HCT116 (cell line): ENCODE results near the gene NAPEPLD. TPM values are rescaled to one million over a fixed set of nuclear protein-coding genes. Genes with fewer than 3 reads are reported as not detected.
"Not testable (repeated sequence)": the region's sequence is repeated elsewhere in the genome, so short reads cannot be mapped to it uniquely, and the experiment has no call there.

Experiments
- ATAC-seq: fragments of 200-7000 bp; cut with Tn5 transposase; 2 replicates; pipeline ENCODE4 v1.9.1; 2020; ENCODE audit warnings: mild to moderate bottlenecking, moderate library complexity
- BruUV-seq: library from RNA; stranded (reverse); fragments of 400-500 nt; replicated peaks from 2 replicates; lab custom pipeline; 2021; lab: Mats Ljungman, UMichigan
- CTCF ChIA-PET: fragments of 300-600 bp; sonication (Branson Sonifier 250); formaldehyde crosslinking; loops from one replicate; lab custom pipeline; 2021; ENCODE audit warnings: antibody characterized with exemption; lab: Charles Lee
- POLR2A ChIA-PET: fragments of 300-600, 350-600 bp; sonication (Branson Sonifier 250); formaldehyde crosslinking; loops from one replicate; lab custom pipeline; 2021; ENCODE audit warnings: antibody characterized with exemption; lab: Charles Lee
- RAD21 ChIA-PET, 2 experiments: fragments of 300-600 bp; sonication (Branson Sonifier 250); formaldehyde crosslinking; loops; one replicate each; lab custom pipeline; 2023; ENCODE audit warnings: low total read pairs in 2 of 2; ENCODE audit not compliant: uncharacterized antibody in 2 of 2, unreplicated experiment in 2 of 2, low non-redundant PET in 1 of 2; lab: Charles Lee
- DNase-seq: peaks from one replicate; pipeline ENCODE4 v3.0.0-alpha.2; 2010; ENCODE audit warnings: low read depth, low spot score
- H2AFZ ChIP-seq: fragments of 200-600 bp; shearing (Covaris generic), sonication (generic); 2 replicates; pipeline ENCODE4 v1.6.1; 2017; ENCODE audit warnings: low read depth, mixed run types, mixed read lengths, antibody characterized with exemption, low read length; ENCODE audit not compliant: poor library complexity, severe bottlenecking
- H3K27ac ChIP-seq: 2 replicates; pipeline ENCODE4 v1.5.1; 2012; ENCODE audit warnings: low read depth, low read length
- H3K27me3 ChIP-seq: fragments of 200-600 bp; sonication (generic); 2 replicates; pipeline ENCODE4 v1.6.1; 2016; ENCODE audit warnings: mixed run types, low read length, mixed read lengths; ENCODE audit not compliant: insufficient read depth
- H3K36me3 ChIP-seq, 2 experiments: fragments of 200-500 bp in 1 of 2; fragments of 200-600 bp in 1 of 2; sonication (Bioruptor generic) in 1 of 2; sonication (generic) in 1 of 2; 2 replicates each; pipeline versions ENCODE4 v1.5.1 to v1.6.1; 2014 to 2016; ENCODE audit warnings: low read length in 2 of 2, inconsistent platforms in 1 of 2, mixed read lengths in 1 of 2, mixed run types in 1 of 2; ENCODE audit not compliant: insufficient read depth in 2 of 2, control insufficient read depth in 1 of 2
- H3K4me1 ChIP-seq, 2 experiments: fragments of 200-600 bp in 1 of 2; sonication (generic) in 1 of 2; 2 replicates each; pipeline versions ENCODE4 v1.5.1 to v1.6.1; 2012 to 2017; ENCODE audit warnings: low read length in 2 of 2, inconsistent platforms in 1 of 2, mild to moderate bottlenecking in 1 of 2, mixed read lengths in 1 of 2, mixed run types in 1 of 2, moderate library complexity in 1 of 2; ENCODE audit not compliant: insufficient read depth in 2 of 2, control insufficient read depth in 1 of 2
- H3K4me2 ChIP-seq: fragments of 200-600 bp; sonication (generic); 2 replicates; pipeline ENCODE4 v1.6.1; 2017; ENCODE audit warnings: mixed run types, low read length, mixed read lengths
- H3K4me3 ChIP-seq, 2 experiments: fragments of 200-600 bp in 1 of 2; sonication (generic) in 1 of 2; replicated peaks in 1 of 2; 2 replicates each; pipeline ENCODE4 v1.5.1; 2011 to 2016; ENCODE audit warnings: low read length in 2 of 2, control low read depth in 1 of 2, low read depth in 1 of 2, mild to moderate bottlenecking in 1 of 2, mixed read lengths in 1 of 2, mixed run types in 1 of 2
- H3K79me2 ChIP-seq: fragments of 200-600 bp; sonication (generic); 2 replicates; pipeline ENCODE4 v1.6.1; 2017; ENCODE audit warnings: mild to moderate bottlenecking, mixed run types, low read length, moderate library complexity, mixed read lengths; ENCODE audit not compliant: insufficient read depth
- H3K9ac ChIP-seq: fragments of 200-600 bp; sonication (generic); 2 replicates; pipeline ENCODE4 v1.6.1; 2016; ENCODE audit warnings: low read length, mixed read lengths
- H3K9me2 ChIP-seq: fragments of 200-600 bp; sonication (generic), shearing (Covaris generic); 2 replicates; pipeline ENCODE4 v1.6.1; 2017; ENCODE audit warnings: mixed run types, mild to moderate bottlenecking, moderate library complexity; ENCODE audit not compliant: insufficient read depth
- H3K9me3 ChIP-seq, 2 experiments: fragments of 200-500 bp in 1 of 2; fragments of 200-600 bp in 1 of 2; sonication (Bioruptor generic) in 1 of 2; sonication (generic) in 1 of 2; 2 replicates each; pipeline ENCODE4 v1.6.1; 2014 to 2017; ENCODE audit warnings: low read length in 2 of 2, mixed read lengths in 2 of 2, inconsistent platforms in 1 of 2, low read depth in 1 of 2, mild to moderate bottlenecking in 1 of 2, mixed run types in 1 of 2, moderate library complexity in 1 of 2; ENCODE audit not compliant: control insufficient read depth in 1 of 2, insufficient read depth in 1 of 2
- H4K20me1 ChIP-seq: fragments of 200-600 bp; sonication (generic), shearing (Covaris generic); 2 replicates; pipeline ENCODE4 v1.6.1; 2017; ENCODE audit warnings: mixed run types, mild to moderate bottlenecking, moderate library complexity; ENCODE audit not compliant: insufficient read depth
- CTCF ChIP-seq, 3 experiments: fragments of 200-600 bp in 1 of 3; sonication (generic) in 1 of 3; IDR thresholded peaks in 2 of 3; conservative IDR thresholded peaks in 1 of 3; 2 replicates each; pipeline ENCODE4 v1.5.1; 2012 to 2017; ENCODE audit warnings: low read depth in 2 of 3, low read length in 2 of 3, antibody characterized with exemption in 1 of 3, borderline replicate concordance in 1 of 3, control low read depth in 1 of 3, mild to moderate bottlenecking in 1 of 3, mixed read lengths in 1 of 3, mixed run types in 1 of 3, moderate library complexity in 1 of 3; ENCODE audit not compliant: insufficient read depth in 1 of 3
- EZH2 ChIP-seq: fragments of 200-600 bp; sonication (generic); IDR thresholded peaks from 2 replicates; pipeline ENCODE4 v1.6.1; 2017; ENCODE audit warnings: antibody characterized with exemption, mixed run types
- EZH2phosphoT487 ChIP-seq: fragments of 200-600 bp; IDR thresholded peaks from 2 replicates; pipeline ENCODE4 v1.6.1; 2018; ENCODE audit warnings: antibody characterized with exemption, borderline replicate concordance
- RAD21 ChIP-seq: IDR thresholded peaks from 2 replicates; pipeline ENCODE4 v1.6.1; 2012; ENCODE audit warnings: low read depth, mild to moderate bottlenecking
- intact Hi-C: fragments of 100-400 bp; cut with micrococcal nuclease; formaldehyde crosslinking; loops from 2 replicates; pipeline ENCODE4 v1.10.0; 2022
- total RNA-seq: library from RNA; stranded (reverse); gene quantifications from one replicate; pipeline ENCODE4 v1.2.1, GENCODE V29; 2021; ENCODE audit not compliant: unreplicated experiment
- TF ChIP-seq, protein P1 (sequence below): IDR thresholded peaks from 2 replicates; pipeline ENCODE4 v1.6.1; 2012; ENCODE audit warnings: low read depth

NAPEPLD gene
- total RNA-seq, 1 experiment from 2014 or later = 9.7 TPM

GRCh38 chr7:103094102-103094501 lies 54.8 kb downstream of the NAPEPLD start:
- no peaks in the 10 kb centered on the region for H3K4me1 ChIP-seq
- BruUV-seq = no TSS peak
- H3K36me3 ChIP-seq = peaks cover 7 to 25% of the 10 kb centered on the region in 2 experiments; a peak in 2 of 4 replicates
- H3K4me3 ChIP-seq = no peak overlapping the region
- no peak overlapping the region for H3K27ac ChIP-seq
- H3K9me3 ChIP-seq = no peaks in the 10 kb centered on the region
- ChIA-PET POLR2A (no interaction called here), CTCF (no interaction called here), RAD21 (no interaction called here)
- no peaks in the 10 kb centered on the region for H3K79me2 ChIP-seq
- DNase-seq = no peak
- H2AFZ ChIP-seq = no peak overlapping the region
- H3K9me2 ChIP-seq = no peaks in the 10 kb centered on the region
- no peak for ATAC-seq
- intact Hi-C loops = no loop called here
- no peaks in the 10 kb centered on the region for H3K27me3 ChIP-seq
- no peak for TF ChIP-seq EZH2
- peak; percentile 27 for TF ChIP-seq RAD21
- TF ChIP-seq CTCF (IDR thresholded peaks at IDR 0.05 in 2 of 3, conservative IDR thresholded peaks at IDR 0.05 in 1 of 3; ENCODE audit: borderline replicate concordance in 1 of 3, insufficient read depth in 1 of 3, low read depth in 2 of 3, low read length in 2 of 3) = peak in 1 of 3 experiments; percentile 17; a peak in 1 of 6 replicates
- no peak overlapping the region for H3K4me2 ChIP-seq
- H4K20me1 ChIP-seq = peaks cover 4% of the 10 kb centered on the region; the same call in 1 of the 2 replicates
- no peak overlapping the region for H3K9ac ChIP-seq

DNA sequence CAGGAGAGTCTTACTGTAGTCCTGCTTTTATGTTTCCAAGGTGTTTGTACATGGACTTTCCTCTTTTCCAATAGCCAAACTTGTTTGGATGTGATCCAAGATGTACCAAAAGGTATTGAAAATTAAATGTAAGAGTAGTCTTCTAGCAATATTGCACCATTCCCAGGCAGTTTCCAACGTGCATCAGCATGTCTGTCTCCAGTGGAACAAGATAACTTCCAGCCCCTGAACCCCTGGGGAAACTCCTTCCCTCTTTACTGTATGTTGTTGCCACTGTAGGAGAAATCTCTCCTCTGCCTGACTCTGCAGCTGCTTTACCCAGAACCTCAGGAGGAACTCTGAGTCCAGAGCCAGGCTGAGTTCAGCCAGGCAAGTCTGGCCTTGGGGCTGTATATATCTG lies 55.5 kb downstream of the NAPEPLD start:
- Histone ChIP-seq H2AFZ (no peak overlapping the region), H3K79me2 (no peaks in the 10 kb centered on the region), H3K27me3 (no peaks in the 10 kb centered on the region), H3K4me1 (no peaks in the 10 kb centered on the region), H3K4me2 (no peak overlapping the region), H3K9me2 (no peaks in the 10 kb centered on the region), H3K36me3 (peaks cover 13 to 29% of the 10 kb centered on the region in 2 experiments; a peak in 2 of 4 replicates), H3K4me3 (no peak overlapping the region), H3K27ac (no peak overlapping the region), H4K20me1 (peaks cover 4% of the 10 kb centered on the region; the same call in 1 of the 2 replicates)
- RAD21 ChIA-PET = no interaction called here
- intact Hi-C loops = no loop called here
- CTCF ChIA-PET = interaction anchor here (0.9 kb wide), 1 partner anchor 32 kb away, joined by 6 read pairs; no protein-coding TSS in a partner anchor
- DNase-seq (no peak), ATAC-seq (no peak)
- no peak for TF ChIP-seq EZH2phosphoT487
- no peak for TF ChIP-seq RAD21
- TF ChIP-seq EZH2 = no peak
- TF ChIP-seq, protein P1, sequence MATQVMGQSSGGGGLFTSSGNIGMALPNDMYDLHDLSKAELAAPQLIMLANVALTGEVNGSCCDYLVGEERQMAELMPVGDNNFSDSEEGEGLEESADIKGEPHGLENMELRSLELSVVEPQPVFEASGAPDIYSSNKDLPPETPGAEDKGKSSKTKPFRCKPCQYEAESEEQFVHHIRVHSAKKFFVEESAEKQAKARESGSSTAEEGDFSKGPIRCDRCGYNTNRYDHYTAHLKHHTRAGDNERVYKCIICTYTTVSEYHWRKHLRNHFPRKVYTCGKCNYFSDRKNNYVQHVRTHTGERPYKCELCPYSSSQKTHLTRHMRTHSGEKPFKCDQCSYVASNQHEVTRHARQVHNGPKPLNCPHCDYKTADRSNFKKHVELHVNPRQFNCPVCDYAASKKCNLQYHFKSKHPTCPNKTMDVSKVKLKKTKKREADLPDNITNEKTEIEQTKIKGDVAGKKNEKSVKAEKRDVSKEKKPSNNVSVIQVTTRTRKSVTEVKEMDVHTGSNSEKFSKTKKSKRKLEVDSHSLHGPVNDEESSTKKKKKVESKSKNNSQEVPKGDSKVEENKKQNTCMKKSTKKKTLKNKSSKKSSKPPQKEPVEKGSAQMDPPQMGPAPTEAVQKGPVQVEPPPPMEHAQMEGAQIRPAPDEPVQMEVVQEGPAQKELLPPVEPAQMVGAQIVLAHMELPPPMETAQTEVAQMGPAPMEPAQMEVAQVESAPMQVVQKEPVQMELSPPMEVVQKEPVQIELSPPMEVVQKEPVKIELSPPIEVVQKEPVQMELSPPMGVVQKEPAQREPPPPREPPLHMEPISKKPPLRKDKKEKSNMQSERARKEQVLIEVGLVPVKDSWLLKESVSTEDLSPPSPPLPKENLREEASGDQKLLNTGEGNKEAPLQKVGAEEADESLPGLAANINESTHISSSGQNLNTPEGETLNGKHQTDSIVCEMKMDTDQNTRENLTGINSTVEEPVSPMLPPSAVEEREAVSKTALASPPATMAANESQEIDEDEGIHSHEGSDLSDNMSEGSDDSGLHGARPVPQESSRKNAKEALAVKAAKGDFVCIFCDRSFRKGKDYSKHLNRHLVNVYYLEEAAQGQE = no peak
- TF ChIP-seq, all 23 proteins: peak for 0
- no TSS peak for BruUV-seq
- Histone ChIP-seq H3K9me3 (no peaks in the 10 kb centered on the region), H3K9ac (no peak overlapping the region)
- POLR2A ChIA-PET = no interaction called here

DNA sequence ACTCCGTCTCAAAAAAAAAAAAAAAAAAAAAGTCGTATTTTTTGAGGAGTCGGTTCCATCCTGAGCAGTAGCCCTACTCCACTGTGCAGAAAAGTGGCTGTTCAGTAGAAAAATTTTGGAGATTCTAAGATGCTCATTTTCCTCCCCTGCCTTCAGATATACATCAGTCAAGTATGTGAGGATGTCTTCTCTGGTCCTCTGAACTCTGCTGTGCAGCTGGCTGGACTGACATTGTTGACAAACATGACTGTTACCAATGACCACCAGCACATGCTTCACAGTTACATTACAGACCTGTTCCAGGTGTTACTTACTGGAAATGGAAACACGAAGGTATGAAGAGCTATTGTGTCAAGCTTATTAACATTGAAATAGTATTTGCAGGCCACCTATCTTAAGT lies 56.6 kb downstream of the NAPEPLD start:
- RAD21 ChIA-PET, POLR2A ChIA-PET, H3K9ac ChIP-seq, H3K27me3 ChIP-seq, H3K9me2 ChIP-seq, ATAC-seq, H3K79me2 ChIP-seq, H3K27ac ChIP-seq, H3K4me2 ChIP-seq, H4K20me1 ChIP-seq, BruUV-seq, H3K9me3 ChIP-seq, intact Hi-C loops, H2AFZ ChIP-seq, DNase-seq, H3K4me1 ChIP-seq, H3K4me3 ChIP-seq: not testable (repeated sequence)
- CTCF ChIA-PET = interaction anchor here (0.9 kb wide), 1 partner anchor 31 kb away, joined by 6 read pairs; no protein-coding TSS in a partner anchor
- peaks cover 16 to 27% of the 10 kb centered on the region in 2 experiments; a peak in 2 of 4 replicates for H3K36me3 ChIP-seq
